Activated naive CD8-positive, alpha-beta T cell treated with anti-CD3 and anti-CD28 coated beads, Interleukin-2, amount 50 U/mL, for 24 hours (primary cell): ENCODE data around the gene SLC1A1.

ENCODE experiments used
- ATAC-seq: fragments of 150-1000 bp; cut with Tn5 transposase; one replicate; pipeline ENCODE4 v1.10.0; 2021
- DNase-seq: peaks from one replicate; pipeline ENCODE4 v3.0.0; 2021
- H3K27ac Mint-ChIP-seq: one replicate; pipeline ENCODE4 v1.8.0; 2021; ENCODE audit warnings: mild to moderate bottlenecking, mixed read lengths
- H3K27me3 Mint-ChIP-seq: one replicate; pipeline ENCODE4 v1.8.0; 2021; ENCODE audit warnings: mixed read lengths
- H3K36me3 Mint-ChIP-seq: one replicate; pipeline ENCODE4 v1.8.0; 2021; ENCODE audit warnings: low read depth, mixed read lengths
- H3K4me1 Mint-ChIP-seq: one replicate; pipeline ENCODE4 v1.8.0; 2021; ENCODE audit warnings: mixed read lengths
- H3K4me3 Mint-ChIP-seq: one replicate; pipeline ENCODE4 v1.8.0; 2021; ENCODE audit warnings: mild to moderate bottlenecking, moderate library complexity, mixed read lengths
- H3K9me3 Mint-ChIP-seq: one replicate; pipeline ENCODE4 v1.8.0; 2021; ENCODE audit warnings: mixed read lengths

SLC1A1 gene

DNA sequence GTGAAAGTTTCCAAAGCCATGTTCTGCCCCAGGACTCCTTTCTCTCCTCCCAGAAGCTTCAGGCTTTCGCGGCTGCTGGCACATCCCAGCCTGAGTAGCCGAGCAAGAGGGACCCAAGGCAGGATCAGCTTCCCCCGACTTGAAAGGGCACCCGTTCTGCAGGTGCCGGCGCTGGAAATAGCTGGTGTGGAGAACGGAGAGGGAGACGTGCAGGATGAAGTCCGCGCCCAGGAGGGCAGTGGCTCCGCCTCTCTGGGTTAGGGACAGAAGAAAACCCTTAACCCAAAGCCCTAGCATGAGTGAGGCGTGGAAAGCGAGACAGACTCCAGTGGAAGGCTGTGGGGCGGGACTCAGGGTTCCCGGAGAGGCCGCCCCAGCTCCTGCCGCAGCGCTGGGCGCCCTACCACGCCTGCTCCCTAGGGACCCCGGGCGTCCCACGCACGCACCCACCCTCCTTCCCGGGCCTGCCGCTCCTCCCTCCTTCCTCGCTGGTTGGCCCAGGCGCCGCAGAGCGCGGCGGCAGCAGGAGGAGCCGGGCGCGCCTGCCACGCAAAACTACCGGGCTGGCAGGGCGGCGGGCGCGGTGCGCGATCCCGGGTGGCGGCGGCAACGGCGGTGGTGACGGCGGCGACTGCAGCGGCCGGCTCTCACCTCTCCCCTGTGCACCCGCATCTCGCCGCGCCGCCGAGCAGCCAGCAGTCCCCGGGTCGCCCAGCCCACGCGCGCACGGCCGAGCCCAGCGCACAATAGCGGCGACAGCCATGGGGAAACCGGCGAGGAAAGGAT is at the start of gene SLC1A1:
Gene SLC1A1 (plus strand): TSS at position 550 of the 786 bp plus-strand sequence. CDS start 212 bp downstream, at position 762.
- Mint-ChIP-seq H3K36me3 (no peaks in the 10 kb centered on the region), H3K9me3 (no peaks in the 10 kb centered on the region), H3K4me1 (peaks cover 15% of the 10 kb centered on the region), H3K4me3 (peak within 1 kb of the TSS; percentile 75), H3K27me3 (peaks cover 44% of the 10 kb centered on the region), H3K27ac (no peak within 1 kb of the TSS)
- ATAC-seq (peak; percentile 57), DNase-seq (peak; percentile 28)

DNA sequence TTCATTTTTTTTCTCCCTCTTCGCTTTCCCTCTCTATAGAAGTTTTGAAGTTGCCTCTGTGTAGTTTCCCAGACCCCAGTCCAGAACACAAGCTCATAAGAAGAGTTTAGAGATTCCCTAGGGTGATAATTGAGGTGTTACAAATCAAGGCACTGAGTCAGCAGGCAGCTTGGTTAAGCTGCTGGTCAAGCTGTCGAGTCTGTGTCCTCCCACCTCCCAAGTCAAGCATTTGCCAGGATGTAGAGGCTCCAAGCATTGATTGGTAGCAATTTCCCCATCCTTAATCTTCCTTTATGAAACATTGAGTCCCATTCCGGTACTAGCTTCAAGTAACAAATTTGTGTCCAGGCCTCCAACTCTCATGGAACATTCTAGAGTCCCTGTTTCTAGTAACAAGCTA is 47.5 kb upstream of the SLC1A1 start:
- Mint-ChIP-seq H3K27me3 (peaks cover 2% of the 10 kb centered on the region), H3K4me1 (no peaks in the 10 kb centered on the region), H3K4me3 (no peak overlapping the region), H3K36me3 (peaks cover 2% of the 10 kb centered on the region), H3K27ac (no peak overlapping the region), H3K9me3 (peaks cover 18% of the 10 kb centered on the region)
- no peak for ATAC-seq
- DNase-seq, result no peak

DNA sequence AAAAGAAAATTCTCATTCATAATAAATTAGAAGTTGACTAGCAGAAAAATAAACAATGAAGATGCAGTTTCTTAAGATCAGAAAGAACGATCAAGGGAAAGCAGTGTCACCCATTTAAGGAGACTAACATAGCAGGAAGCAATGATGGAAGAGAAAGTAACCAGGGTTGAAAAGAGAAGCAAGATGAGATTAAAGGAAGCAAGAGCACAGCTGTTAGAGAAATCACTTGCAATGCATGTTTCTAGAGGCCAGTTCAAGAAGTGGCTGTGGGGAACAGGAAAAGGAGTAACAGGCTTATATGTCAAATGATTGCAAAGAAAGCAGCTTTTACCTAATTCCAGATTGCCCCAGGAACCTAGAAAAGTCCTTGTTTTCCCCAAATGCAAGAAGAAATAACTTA is 46.8 kb upstream of the SLC1A1 start:
- Mint-ChIP-seq H3K36me3 (peaks cover 2% of the 10 kb centered on the region), H3K9me3 (peaks cover 18% of the 10 kb centered on the region), H3K27me3 (peaks cover 2% of the 10 kb centered on the region), H3K27ac (no peak overlapping the region), H3K4me1 (no peaks in the 10 kb centered on the region), H3K4me3 (no peak overlapping the region)
- DNase-seq, result no peak
- ATAC-seq, result no peak

DNA sequence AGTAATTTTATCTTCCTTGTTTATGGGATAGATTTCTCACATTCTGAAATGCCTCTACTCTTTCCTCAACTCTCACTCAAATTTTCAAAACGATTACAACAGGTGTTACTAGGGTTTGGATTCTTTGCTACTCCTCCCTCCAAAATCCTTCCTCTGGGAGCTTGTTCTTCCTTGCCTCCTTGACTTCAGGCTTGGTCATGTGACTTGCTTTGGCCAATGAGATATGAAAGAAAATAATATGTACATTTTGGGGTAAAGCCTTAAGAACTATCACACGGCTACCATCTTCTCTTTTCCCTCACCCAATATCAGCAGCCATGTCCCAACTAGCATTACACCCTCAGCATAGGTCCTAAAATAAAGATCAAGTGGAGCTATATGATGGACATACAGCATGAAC is 28.8 kb upstream of the SLC1A1 start:
- ATAC-seq (no peak), DNase-seq (no peak)
- H3K36me3 Mint-ChIP-seq, result no peaks in the 10 kb centered on the region
- no peak overlapping the region for H3K4me3 Mint-ChIP-seq
- no peak overlapping the region for H3K27ac Mint-ChIP-seq
- H3K4me1 Mint-ChIP-seq, result no peaks in the 10 kb centered on the region
- H3K27me3 Mint-ChIP-seq, result peaks cover 2% of the 10 kb centered on the region
- no peaks in the 10 kb centered on the region for H3K9me3 Mint-ChIP-seq

DNA sequence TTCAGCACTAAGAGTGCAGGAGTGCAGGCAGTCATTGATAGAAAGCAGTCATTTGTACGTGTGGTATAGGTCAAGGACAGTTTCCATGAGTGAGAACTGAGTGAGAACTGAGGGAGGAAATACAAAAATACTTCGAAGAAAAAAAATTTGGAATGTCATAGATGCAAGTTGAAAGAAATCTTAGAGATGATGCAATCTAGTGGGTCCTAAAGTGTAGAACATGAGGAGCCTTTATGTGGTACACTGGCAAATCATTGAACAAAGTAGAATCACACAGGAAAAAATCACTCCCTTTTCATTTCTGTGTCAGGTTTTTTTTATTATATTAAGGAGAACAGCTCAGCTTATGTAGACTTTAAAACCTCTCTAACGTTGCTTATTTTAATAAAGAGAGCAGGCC is 26.4 kb upstream of the SLC1A1 start:
- Mint-ChIP-seq H3K9me3 (peaks cover 5% of the 10 kb centered on the region), H3K4me3 (no peak overlapping the region), H3K27me3 (no peaks in the 10 kb centered on the region), H3K27ac (no peak overlapping the region), H3K36me3 (no peaks in the 10 kb centered on the region), H3K4me1 (no peaks in the 10 kb centered on the region)
- no peak for DNase-seq
- ATAC-seq, result no peak

DNA sequence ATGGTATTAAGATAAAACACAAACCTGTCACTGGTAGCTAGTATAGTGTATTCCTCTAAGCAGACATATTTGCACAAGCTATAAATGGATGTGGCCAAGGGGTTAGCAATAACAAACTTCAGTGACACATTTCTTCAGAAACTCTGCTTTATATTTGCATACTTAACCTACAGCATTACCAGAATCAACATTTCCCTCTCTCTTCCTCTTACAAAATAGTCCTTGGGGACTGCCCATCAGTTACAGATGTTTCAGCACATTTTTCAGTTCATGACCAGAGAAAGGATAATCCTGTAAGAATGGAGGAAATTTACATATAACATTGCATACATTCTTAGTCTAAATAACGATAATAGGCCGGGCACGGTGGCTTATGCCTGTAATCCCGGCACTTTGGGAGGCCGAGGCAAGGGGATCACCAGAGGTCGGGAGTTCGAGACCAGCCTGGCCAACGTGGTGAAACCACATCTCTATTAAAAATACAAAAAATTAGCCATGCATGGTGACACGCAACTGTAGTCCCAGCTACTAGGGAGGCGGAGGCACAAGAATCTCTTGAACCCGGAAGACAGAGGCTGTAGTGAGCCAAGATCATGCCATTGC is 25.3 kb upstream of the SLC1A1 start:
- Mint-ChIP-seq H3K27me3 (no peaks in the 10 kb centered on the region), H3K4me3 (no peak overlapping the region), H3K4me1 (no peaks in the 10 kb centered on the region), H3K27ac (no peak overlapping the region), H3K9me3 (peaks cover 9% of the 10 kb centered on the region), H3K36me3 (no peaks in the 10 kb centered on the region)
- DNase-seq (no peak), ATAC-seq (no peak)

DNA sequence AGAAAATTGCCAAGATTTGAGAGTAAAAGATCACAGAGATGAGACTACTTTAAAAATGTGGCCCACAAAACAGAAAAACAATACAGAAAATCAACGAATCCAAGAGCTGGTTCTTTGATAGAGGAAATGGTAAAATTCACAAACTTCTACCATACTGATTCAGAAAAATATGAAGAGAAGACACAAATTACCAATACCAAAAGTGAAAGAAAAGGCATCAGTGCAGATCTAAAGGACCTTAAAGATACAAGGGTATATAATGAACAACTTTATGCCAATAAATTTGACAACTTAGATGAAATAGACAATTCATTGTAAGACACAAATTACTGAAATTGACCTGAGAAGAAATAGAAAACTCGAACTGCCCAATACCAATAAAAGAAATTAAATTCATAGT is 24.4 kb upstream of the SLC1A1 start:
- H3K9me3 Mint-ChIP-seq, result peaks cover 9% of the 10 kb centered on the region
- no peaks in the 10 kb centered on the region for H3K27me3 Mint-ChIP-seq
- no peaks in the 10 kb centered on the region for H3K4me1 Mint-ChIP-seq
- no peaks in the 10 kb centered on the region for H3K36me3 Mint-ChIP-seq
- no peak overlapping the region for H3K27ac Mint-ChIP-seq
- H3K4me3 Mint-ChIP-seq, result no peak overlapping the region
- DNase-seq (no peak), ATAC-seq (no peak)

DNA sequence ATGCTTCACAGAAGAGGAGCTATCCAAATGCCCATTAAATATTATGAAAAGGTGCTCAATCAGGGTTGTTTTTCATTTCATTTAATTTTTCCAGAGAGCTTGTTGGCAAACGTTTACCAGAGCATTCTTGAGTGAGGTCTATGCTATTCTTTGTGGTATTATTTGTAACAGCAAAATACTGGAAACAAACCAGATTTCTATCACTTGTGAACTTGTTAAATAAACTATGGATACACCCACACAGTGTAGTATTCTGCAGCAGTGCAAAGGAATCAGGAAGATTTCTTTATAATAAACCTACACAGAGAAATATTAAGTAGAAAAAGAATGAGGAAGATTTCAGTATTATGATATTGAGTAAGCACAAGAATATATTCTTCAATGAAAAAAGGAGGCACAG is 15.0 kb upstream of the SLC1A1 start:
- Mint-ChIP-seq H3K36me3 (peaks cover 2% of the 10 kb centered on the region), H3K27ac (no peak overlapping the region)

DNA sequence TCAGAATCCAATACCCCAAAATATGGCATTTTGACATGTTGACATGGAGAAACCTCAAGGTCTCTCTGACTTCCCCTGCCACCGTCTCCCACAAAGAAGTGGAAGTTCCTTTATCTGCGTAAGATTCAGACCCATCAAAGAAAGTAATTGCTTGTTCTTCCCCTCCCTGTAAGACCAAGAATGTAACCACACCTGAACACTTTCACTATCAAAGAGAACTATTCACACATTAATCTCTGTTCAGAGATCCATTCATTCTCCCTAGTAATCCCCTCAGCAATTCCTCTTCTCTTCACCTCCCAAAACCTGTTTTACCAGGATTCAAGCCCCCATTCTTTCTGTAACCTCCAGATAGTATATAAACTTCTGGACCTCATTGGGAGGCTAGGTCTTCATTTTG is 4.1 kb upstream of the SLC1A1 start:
- Mint-ChIP-seq H3K36me3 (no peaks in the 10 kb centered on the region), H3K9me3 (no peaks in the 10 kb centered on the region), H3K4me1 (peaks cover 8% of the 10 kb centered on the region), H3K27ac (no peak overlapping the region), H3K4me3 (no peak overlapping the region), H3K27me3 (peaks cover 22% of the 10 kb centered on the region)
- ATAC-seq (no peak), DNase-seq (no peak)

More for the DNA sequence above, 15.0 kb upstream of the SLC1A1 start:
- H3K9me3 Mint-ChIP-seq, result no peaks in the 10 kb centered on the region
- DNase-seq (no peak), ATAC-seq (no peak)
- H3K27me3 Mint-ChIP-seq, result peaks cover 2% of the 10 kb centered on the region
- no peak overlapping the region for H3K4me3 Mint-ChIP-seq
- no peaks in the 10 kb centered on the region for H3K4me1 Mint-ChIP-seq

DNA sequence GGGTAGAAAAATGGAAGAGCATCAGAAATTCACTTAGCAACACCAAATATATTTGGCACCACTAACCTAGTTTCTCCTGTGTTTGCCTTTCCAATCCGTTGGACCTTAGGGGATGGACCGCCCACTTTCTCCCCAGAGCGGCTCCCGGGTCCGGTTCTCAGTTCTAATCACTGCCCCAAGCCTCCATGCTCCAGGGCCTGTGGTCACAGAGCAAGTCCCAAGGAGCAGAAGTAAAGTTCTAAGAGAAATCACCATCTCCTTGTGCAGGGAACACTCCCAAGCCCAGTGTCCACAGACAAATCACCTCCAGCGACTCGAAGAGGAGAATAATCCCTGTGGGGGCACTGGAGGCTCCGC is 728 bp upstream of the SLC1A1 start:
- Mint-ChIP-seq H3K36me3 (no peaks in the 10 kb centered on the region), H3K9me3 (no peaks in the 10 kb centered on the region), H3K27me3 (peaks cover 44% of the 10 kb centered on the region), H3K27ac (no peak overlapping the region), H3K4me3 (peak overlapping the region; percentile 74), H3K4me1 (peaks cover 15% of the 10 kb centered on the region)
- DNase-seq (no peak), ATAC-seq (no peak)

DNA sequence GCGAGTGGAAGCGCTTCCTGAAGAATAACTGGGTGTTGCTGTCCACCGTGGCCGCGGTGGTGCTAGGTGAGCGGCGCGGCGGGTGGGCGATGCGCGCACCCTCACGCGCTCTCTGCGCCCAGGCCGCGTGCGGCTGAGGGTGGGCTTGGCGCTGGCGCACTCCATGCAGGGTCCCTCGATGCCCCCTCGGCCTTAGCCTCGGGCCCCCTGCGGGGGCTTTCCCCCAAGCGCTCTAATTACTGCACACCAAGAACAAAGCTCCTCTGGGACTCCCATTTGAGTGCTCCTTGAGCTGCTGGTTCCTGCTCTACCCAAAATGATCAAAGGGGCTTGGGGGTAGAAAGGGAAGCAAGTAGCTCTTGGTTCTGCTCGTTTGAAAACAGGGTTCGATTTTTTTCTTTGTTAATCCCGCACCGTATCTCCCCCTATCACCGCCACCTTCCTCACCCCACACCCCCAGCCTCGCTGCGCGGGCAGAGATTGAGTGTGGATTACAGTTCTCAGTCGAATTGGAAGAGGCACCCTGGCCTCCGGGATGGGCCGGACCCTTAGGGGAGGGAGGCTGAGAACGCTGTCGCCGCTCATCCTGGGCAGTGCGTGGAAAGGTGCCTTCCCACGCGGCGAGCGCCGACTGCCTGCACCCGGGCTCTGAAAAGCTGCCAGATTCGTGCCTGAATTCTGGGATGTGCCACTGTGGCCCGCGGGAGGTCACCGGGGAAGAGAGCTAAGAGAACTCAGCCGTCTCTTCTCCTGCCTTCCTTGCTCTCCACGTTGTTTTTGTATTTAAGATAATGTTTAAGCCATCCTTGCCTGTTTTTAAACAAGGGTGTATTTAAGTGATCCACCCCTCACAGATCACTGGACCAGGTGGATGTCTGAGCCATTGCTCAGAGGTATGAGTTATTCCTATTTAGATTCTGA is 697 bp downstream of the SLC1A1 start:
- no peak for DNase-seq
- Mint-ChIP-seq H3K4me1 (peaks cover 15% of the 10 kb centered on the region), H3K9me3 (no peaks in the 10 kb centered on the region), H3K27ac (no peak overlapping the region), H3K36me3 (no peaks in the 10 kb centered on the region), H3K27me3 (peaks cover 52% of the 10 kb centered on the region), H3K4me3 (peak overlapping the region; percentile 75)
- peak; percentile 13 for ATAC-seq

DNA sequence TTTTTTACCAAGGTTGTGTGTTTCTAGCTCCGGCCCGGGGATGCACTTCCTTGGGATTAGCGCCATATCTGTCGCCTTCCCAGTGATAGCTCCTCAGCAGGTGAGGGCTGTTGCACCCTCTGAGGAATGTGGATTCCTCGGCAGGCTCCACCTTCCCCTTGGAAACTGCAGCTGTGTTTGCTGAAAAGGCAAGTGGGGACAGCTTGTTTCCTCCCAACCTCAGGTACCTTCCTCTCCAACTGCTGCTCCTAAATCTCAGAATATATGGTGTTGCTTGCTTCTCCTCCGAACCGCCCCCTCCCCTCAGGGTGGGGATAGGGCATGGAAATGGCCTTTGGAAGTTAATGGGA is 1.3 kb downstream of the SLC1A1 start:
- Mint-ChIP-seq H3K27ac (no peak overlapping the region), H3K36me3 (no peaks in the 10 kb centered on the region), H3K9me3 (no peaks in the 10 kb centered on the region), H3K4me1 (peaks cover 12% of the 10 kb centered on the region), H3K4me3 (peak overlapping the region; percentile 75), H3K27me3 (peaks cover 54% of the 10 kb centered on the region)
- no peak for ATAC-seq
- no peak for DNase-seq

DNA sequence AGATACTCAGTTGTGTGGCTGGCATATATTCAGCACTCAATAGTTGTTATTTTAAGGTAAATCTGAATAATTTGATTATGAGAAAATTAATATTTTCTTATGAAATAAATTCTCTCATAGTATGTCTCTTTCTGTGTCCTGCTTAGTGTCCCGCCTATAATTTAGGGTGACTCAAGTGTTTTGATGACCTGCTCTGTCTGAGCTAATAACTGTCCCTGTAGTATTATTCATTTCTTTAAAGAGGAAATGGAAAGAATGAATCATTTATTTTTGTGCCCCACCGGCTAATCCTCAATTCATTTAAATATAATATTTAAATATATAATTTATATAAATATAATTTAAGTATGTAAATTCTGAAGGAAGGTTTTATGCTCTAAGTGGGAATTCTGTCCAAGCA is 4.1 kb downstream of the SLC1A1 start:
- Mint-ChIP-seq H3K9me3 (no peaks in the 10 kb centered on the region), H3K27ac (no peak overlapping the region), H3K4me1 (peaks cover 12% of the 10 kb centered on the region), H3K27me3 (peaks cover 45% of the 10 kb centered on the region), H3K4me3 (no peak overlapping the region), H3K36me3 (no peaks in the 10 kb centered on the region)
- ATAC-seq, result no peak
- DNase-seq, result no peak

DNA sequence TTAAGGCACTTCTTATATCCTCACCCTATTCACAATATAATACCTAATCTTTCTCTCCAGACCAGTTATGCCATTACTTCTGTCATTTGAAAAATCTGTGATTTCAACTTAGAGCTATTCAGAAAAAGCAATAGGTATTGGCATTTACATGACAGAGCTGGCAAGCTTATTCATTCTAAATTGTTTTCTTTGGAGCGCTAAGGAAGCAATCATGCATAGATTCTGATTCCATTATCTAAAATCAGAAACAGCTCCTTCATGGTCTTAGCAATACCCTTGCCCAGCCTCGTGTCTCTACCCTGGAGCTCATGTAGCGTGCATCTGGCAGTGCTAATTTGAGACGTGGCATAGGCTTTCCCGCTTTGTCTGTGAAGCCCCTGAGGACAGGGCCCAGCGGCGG is 4.5 kb downstream of the SLC1A1 start:
- H3K27me3 Mint-ChIP-seq, result peaks cover 40% of the 10 kb centered on the region
- no peak overlapping the region for H3K4me3 Mint-ChIP-seq
- DNase-seq, result no peak
- no peak for ATAC-seq
- no peak overlapping the region for H3K27ac Mint-ChIP-seq
- H3K9me3 Mint-ChIP-seq, result no peaks in the 10 kb centered on the region
- no peaks in the 10 kb centered on the region for H3K36me3 Mint-ChIP-seq
- peaks cover 11% of the 10 kb centered on the region for H3K4me1 Mint-ChIP-seq

DNA sequence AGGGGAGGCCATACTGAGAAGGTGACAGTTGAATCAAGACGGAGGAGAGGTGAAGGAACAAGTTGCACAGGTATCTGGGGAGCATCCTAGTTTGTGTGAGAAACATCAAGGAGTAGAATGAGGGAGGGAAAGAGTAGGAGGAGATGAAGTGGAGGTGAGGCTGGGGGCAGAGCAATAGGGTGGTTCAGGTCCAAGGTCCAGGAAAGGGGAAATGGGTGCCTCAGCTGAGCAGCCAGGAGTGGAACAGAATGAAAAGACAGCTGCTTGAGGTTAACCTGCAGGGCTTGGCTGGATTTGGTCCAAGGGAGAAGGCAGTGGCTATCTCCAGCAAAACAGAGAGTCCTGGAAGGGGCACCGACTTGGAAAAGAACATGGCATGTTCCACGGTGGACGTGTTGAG is 5.3 kb downstream of the SLC1A1 start:
- Mint-ChIP-seq H3K27me3 (peaks cover 38% of the 10 kb centered on the region), H3K4me3 (no peak overlapping the region)
- no peak for ATAC-seq

More for the DNA sequence above, 5.3 kb downstream of the SLC1A1 start:
- Mint-ChIP-seq H3K4me1 (peaks cover 10% of the 10 kb centered on the region), H3K27ac (no peak overlapping the region), H3K9me3 (no peaks in the 10 kb centered on the region), H3K36me3 (no peaks in the 10 kb centered on the region)
- no peak for DNase-seq
